Stimulated activated CD8-positive, alpha-beta memory T cell treated with anti-CD3 and anti-CD28 coated beads, Interleukin-7, amount 100 ng/mL, for 4 hours (primary cell): Measurements from ENCODE around the gene HOXA3.
A peak's percentile ranks its signal among the peaks of the same experiment; 100 is the strongest.

Experiments used
- DNase-seq, 2 donors: peaks; one replicate each; pipeline ENCODE4 v3.0.0-alpha.2; 2020; ENCODE audit warnings: low read depth in 2 of 2

The HOXA3 gene

DNA sequence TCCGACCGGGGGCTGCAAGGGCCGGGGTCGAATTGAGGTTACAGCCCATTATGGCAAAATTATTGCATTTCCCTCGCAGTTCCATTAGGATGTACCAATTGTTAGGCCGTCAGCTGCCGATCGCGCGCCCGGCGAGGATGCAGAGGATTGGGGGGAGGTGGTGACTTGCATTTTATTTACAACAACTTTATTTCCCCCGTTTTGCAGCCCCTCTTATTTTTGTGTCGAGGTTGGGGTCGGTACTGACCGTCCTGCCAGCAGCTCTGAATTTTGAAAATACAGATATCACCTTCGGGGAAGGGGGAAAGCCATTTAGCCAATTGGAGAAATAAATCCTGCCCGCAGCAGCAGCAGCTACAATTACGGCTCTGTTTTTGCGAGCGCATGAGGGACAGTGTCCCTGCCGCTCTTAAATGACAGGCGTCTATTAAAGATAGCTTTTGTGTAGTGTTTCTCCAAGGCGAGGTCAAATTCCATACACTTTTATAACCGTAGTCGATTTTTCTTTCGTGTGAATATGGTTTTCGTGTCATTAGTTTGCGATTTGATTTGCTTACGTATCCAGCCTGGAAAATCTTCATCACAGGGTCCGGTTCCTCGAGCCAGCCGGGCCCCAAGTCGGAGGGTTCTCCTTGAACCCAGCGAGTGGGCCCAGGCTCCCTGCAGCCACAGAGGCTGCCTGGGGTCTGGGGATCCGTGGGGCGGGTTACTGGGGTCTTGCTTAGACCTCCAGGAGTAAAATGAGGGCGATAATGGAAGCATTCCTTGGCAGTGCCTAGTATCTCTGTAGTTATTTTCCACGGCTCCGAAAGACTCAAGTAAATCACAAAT, 8.2 kb downstream of the HOXA3 start:
- DNase-seq: no peak

DNA sequence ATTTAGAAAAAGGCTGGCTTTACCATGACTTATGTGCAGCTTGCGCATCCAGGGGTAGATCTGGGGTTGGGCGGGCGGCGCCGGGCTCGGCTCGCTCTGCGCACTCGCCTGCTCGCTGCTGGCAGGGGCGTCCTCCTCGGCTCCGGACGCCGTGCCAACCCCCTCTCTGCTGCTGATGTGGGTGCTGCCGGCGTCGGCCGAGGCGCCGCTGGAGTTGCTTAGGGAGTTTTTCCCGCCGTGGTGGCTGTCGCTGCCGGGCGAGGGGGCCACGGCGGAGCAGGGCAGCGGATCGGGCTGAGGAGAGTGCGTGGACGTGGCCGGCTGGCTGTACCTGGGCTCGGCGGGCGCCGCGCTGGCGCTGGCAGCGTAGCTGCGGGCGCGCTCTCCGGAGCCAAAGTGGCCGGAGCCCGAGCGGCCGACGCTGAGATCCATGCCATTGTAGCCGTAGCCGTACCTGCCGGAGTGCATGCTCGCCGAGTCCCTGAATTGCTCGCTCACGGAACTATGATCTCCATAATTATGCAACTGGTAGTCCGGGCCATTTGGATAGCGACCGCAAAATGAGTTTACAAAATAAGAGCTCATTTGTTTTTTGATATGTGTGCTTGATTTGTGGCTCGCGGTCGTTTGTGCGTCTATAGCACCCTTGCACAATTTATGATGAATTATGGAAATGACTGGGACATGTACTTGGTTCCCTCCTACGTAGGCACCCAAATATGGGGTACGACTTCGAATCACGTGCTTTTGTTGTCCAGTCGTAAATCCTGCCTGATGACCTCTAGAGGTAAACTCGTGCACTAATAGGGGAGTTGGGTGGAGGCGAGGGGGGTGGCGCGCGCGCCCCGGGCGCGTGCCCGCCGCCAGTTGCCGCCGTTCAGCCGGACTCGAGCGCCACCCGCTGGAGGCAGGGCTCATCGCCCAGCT, 9.1 kb downstream of the HOXA3 start, which contains the start of gene HOXA5:
HOXA5 (minus strand) TSS at position 659 of the 927 bp plus-strand sequence; CDS start at position 585, 74 bp downstream.
- DNase-seq: no peak

DNA sequence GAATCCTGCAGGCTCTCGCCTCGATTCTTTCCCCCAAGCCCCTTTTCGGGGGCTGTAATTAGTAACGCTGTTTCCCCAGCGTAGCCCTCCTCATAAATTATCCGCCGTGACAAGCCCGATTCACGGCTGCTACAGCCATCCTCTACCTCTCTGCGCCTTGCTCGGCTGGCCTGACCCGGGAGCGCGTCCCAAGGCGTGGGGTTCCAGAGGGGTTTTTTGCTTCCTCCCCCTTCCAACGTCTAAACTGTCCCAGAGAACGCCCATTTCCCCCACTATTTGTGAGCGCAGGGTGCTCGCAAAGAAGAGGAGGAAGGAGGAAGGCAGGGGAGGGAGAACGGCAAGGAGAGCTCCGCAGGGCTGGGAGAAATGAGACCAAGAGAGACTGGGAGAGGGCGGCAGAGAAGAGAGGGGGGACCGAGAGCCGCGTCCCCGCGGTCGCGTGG, 9.8 kb downstream of the HOXA3 start:
- DNase-seq: no peak

DNA sequence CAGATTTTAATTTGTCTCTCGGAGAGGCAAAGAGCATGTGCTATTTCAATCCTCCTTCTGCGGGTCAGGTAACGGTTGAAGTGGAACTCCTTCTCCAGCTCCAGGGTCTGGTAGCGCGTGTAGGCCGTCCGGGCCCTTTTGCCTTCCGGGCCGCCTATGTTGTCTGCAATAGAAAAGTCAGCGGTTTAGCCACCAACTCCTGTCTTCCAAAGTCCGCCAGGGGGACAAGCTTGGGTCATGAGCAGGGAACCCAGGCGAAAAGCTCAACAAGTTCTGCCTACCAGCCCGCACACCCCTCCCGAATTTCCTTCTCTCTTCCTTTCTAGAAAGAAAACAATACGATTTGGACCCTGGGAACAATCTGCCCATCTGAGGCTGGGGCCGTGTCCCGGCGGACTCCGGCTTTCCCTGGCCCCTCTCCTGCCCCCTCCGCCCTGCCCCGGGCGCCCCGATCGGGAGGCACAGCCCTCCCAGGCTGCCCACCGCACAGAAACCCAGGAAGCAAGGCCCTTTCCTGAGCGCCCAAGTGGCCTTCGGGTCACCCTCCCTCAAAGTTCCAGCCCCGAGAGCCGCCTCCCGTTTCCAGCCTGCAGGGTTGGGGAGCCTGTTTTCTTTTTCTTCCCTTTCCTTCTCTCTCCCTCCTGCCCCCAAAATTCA, 10.3 kb downstream of the HOXA3 start:
- no peak for DNase-seq

DNA sequence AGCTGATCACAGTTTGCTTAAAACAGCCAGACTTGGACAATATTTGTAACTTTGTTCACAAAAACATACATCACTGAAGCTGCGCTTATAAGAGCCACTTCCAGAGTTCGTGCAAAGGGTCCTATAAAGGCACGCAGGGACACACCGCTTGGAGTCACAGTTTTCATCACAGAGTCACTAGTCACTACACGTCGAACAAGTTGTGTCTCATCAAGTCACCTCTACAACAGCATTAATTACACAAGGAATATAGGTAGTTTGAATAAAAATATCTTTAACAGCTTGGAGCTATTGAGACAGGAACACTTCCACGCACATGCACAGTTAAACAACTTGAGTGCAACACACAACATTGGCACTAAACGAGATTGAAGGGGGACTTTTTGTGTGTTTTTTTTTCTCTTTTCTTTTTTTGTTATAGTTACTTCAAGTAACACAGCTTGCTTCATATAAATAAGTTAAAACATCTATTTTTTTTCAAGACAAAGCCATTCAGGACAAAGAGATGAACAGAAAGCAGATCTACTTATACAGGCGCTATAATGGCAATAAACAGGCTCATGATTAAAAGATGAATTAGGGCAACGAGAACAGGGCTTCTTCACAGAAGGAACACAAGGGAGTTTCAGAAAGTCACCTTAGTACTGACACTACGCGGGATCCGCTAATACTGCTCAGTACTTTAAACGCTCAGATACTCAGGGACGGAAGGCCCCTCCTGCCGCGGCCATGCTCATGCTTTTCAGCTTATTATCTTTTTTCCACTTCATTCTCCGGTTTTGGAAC, 11.1 kb downstream of the HOXA3 start:
- no peak for DNase-seq

DNA sequence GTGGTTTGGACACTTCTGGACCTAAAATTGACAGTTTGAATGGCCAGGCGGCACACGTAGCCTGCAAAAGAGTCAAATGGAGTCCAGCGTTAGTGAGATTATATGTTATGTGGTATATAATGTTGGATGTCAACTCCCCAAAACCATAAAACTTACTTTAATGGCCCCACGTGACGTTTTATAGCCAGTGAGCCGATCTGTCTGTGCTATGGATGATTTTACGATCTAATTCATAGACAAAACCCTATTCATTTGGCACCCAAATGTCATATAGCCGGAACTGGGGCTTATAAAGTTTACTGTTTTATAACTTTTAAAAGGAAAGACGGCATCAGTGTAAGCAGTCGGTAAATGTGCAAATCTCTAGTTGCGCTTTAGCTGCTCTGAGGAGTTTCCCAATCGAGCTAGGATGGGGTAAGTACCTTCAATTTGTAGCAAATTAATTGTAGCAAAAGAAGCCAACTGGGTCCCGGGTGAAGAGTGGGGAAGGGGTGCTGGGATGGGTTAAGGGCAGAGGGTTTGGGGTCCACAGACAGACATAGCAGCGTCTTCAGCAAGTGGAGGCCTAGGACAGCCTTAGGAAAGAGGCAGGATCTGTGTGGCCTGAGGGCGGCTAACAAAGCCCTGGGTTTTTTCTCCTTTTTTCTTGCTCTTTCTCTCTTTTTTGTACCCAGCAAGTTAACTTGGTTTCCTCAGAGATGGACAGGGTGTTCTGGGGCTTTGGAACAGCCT, 12.1 kb downstream of the HOXA3 start:
- no peak for DNase-seq

DNA sequence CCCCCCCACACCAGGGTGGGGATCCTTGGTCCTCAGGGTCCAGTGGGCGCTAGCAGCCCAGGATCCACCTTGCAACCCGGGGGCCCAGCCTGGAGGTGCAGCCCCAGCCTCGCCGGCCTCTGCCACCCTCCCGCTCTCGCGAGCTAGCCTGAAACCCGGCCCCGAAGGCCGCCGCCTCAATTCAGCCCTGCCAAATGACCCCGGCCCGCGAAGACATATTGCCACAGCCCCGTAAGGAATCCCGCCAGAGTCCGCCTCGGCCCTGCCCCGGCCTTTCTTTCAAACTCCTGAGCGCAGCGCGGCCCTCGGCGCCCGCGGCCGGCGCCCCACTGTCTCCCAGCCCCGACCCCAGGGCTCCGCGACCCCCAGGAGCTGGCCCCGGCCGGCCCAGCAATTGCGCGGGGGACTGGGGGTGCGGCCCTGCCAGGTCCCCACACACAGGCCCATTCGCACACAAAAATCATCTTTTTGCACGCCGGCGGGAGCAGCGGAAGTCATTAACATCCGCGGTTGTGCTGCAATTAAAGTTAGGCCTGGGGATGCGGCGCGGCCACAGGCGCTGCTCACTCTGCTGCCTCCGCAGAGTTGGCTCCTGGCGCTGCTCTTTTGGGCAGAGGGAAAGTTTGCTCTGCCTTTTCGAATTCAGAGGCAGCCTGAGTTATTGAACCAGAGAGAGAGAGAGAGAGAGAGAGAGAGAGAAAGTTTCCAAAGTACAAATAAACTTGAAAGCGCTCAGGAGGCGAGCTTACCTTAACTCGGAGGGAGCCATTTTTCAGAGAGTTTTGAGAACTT, 12.9 kb downstream of the HOXA3 start:
- no peak for DNase-seq

DNA sequence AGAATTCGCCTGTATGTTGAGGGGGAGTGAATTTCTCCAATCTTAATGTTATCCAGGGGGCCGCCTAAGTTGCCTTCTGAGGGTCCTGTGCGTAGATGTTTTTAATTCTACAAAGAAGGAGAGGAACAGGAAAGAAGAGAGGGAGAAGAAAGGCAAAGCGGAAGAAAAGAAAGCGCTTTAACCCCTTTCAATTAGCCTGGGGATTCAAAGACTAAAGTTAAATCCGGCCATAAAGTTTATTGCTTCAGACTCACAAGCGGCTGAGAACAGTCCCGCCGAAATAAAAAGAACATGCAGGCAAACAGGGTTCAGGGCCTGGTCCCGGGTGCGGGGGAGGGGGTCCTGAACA, 13.4 kb downstream of the HOXA3 start:
- no peak for DNase-seq

DNA sequence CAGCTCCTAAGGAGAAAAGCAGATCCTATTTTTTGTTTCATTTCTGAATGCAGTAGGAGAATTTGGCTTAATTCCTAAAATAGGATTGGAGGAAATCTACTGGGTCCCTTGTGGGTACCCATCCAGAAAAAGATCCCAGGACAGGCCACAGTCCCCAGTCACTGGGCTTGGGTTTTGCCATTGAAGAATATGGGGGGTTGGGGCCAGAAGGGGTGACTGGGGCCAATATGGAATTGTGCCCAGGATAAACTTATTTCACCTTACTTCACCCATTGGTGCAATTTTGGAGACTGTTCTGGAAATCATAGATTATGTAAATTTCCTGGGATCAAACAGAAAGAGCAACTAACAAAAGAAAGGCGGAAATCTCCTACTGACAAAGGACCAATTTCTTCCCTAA, 13.9 kb downstream of the HOXA3 start:
- no peak for DNase-seq

DNA sequence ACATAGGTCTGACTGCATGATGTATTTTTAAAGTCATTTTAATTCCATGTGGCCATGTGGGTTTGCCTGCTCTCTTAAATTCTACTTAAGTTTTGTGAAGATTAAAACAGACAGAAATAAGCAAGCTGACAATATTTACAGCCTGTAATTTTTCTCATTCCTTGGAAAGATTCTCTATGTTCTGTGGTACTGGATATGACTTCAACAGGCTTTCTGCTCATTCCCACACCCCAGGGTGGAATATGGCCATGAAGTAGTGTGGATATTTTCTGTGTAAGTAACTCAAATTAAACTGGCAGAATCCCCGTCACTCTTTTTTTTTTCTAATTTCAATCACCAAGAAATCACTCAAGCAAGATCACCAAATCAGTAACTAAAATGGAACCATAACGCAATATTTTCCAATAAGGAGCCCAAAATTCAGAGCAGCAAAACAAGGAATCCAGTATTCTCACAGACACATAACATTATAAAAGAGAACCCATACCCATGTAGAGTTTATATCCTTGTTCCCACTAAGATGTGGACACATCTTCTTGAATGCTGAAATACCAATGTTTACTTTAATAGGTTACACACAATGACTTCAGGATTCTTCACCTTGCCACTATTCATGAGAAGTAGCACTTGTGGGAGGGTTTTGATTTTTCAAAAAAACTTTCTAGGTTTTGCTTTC, 14.6 kb downstream of the HOXA3 start:
- DNase-seq: no peak

DNA sequence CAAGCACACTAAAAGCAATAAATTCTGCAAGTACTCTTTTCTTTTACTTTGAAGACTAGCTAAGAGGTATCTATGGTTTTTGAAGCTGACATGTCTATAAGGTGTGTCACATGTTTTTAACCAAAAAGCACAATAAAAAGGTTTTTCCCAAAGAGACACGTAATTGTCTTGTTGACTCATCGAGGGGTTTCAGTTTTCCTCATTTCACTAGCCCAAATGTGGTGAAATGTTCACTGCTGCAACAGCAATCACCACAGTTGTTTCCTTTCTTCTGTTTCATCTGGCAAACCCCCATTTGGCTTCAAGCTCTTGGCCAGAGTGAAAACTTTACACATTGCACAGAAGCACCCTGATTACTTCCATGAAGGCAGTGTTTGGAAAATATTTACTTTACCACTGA, 18.0 kb downstream of the HOXA3 start:
- no peak for DNase-seq

DNA sequence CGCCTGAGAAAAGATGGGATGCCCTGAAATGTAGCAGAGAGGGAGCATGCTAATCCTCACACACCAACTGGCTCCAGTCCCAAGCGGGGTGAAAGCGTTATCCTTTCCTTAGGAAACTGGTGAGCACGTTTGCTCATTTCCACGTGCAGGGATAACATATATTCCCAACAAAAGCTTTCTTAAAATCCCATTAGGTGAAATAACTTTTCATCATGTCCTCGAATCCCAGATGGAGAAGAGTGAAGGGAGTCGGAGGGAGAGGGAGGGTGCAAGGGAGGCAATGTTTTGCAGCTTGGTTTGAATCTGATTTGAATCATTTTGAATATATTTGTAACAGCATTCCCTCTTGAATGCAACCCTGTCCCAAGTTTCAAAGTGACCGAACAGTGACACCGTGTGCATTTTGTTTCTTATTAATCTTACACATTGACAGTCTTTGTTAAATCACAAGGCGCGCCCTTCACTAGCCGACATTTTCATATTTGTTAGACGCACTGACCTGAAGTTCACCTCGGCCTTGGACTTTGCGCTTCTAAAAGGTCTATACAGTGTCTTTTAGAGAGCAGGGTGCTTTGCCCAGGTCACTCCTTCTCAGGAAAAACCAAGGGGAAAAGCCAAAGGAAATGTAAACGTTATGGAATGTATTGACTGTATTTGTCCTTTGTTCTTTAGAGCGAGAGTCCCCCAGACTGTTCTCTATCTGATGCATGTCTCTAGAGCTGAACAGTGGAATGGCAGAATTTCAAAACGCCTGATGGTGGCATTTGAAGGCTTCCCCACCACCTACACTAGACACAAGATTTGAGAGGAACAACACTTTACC, 18.8 kb downstream of the HOXA3 start:
- no peak for DNase-seq

DNA sequence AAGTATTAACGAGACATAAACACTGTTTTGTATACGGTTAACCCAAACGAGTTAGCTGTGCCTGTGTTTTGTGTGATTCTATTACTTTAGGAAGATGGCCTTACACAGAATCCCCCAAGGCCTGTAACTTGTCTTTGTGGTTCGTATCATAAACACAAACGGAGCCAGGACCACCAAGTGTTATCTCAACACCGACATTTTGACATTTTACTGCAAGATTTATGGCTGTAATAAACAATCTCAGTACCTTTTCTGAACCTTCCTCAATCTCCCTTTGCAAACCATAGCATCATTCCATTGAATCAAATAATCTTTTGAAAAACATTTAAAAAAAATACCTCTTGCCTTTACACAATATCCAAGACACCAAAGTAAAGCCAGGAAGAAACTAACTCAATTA, 19.4 kb downstream of the HOXA3 start:
- no peak for DNase-seq

DNA sequence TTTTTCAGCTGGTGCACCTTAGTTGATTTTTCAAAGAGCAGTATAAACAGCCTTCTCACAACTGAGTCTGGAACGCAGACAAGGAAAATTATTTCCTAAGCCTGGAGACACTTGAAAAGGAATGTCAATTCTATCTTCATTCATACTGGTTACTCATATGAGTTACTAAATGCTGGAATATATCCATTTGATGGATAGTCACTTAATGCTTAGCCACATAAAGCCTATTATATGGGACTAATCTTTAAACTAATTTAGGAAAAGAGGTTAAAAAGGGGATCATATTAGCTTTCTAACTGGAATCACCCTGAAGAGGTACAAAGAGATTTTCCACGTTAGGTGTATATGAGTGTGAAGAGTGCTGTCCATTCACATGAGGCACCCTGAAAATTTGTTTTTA, 20.2 kb downstream of the HOXA3 start:
- no peak for DNase-seq

DNA sequence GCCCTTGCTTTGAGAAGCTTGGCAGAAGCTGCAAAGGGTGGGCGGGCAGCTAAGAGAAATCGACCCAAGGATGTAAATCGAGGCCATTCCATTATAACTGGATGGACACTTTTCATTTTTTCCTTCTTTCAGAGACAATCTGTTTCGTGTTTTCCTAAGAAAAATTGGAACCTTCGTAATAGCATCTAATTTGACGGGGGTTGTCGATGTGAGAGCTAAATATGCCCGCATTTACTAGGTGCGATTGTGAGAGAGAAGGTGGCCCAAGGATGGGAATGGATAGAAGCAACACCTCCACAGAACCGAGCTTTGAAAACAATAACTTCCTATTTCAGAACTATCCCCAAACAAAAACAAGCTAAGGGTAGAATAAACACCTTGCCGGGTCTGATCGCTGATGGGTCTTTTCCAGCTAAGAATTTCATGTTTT, 21.0 kb downstream of the HOXA3 start:
- no peak for DNase-seq

DNA sequence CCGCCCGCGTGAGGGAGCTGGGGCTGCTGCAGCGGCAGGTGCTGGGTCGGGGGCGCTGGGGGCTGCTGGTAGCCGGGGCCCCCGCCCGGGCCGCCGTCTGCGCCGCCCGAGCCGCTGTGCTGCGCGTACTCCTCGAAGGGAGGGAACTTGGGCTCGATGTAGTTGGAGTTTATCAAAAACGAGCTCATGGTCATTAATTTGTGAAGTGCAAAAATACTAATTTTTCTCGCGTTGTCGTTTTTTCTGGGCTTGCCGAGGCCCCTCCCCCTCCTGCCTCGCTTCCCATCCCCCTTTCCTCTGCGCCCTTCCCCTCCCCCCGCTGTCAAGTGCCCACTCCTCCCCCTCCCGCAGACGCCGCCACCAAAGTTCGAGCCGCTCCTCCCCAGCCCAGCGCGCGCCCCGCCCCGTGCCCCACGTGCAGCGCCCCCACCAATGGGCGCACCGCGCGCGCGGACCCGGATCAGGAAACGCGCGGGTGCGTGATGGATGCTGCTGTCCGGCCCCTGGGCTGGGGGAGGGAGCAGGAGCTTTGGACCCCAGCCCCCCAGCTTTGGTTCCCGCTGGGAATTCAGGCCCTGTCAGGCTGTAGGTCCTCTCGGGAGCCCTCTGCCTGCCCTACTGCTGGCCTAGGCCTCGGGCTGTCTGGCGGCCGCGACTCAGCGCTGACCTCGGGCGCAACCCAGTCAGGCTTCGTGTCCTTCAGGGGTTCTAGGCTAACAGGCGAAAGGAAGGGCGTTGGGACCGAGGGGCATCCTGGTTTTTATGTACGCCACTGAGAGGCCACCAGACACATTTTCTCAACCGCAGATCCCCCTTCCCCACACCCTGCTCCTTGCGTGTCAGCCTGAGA, 21.6 kb downstream of the HOXA3 start, which contains the start of gene HOXA4:
HOXA4 (minus strand) TSS at position 218 of the 850 bp plus-strand sequence; CDS start at position 194, 24 bp downstream.
- peak; percentile 27 to 75 for DNase-seq
